Right lobe of liver (tissue), 6 donors: ENCODE measurements around the gene IGFBP2. TPM values are rescaled to one million over a fixed set of nuclear protein-coding genes. Genes with fewer than 3 reads are reported as not detected.

Experiments used
- ATAC-seq, 4 donors: fragments of 200-7000 bp; cut with Tn5 transposase; one replicate each; pipeline ENCODE4 v1.9.1; 2020; ENCODE audit warnings: mild to moderate bottlenecking in 4 of 4, moderate library complexity in 4 of 4
- DNase-seq, 3 donors: peaks; one replicate each; pipeline ENCODE4 v3.0.0-alpha.2; 2020
- H3K27ac ChIP-seq, 3 donors: fragments of 200-600 bp; one replicate each; pipeline ENCODE4 v1.8.0; 2022
- H3K27me3 ChIP-seq, 2 donors: fragments of 200-600 bp; one replicate each; pipeline ENCODE4 v1.8.0; 2022
- H3K36me3 ChIP-seq, 4 donors: fragments of 200-600 bp; sonication (generic) in 1 of 4; one replicate each; pipeline versions ENCODE4 v1.5.1 to v1.8.0; 2017 to 2022; ENCODE audit warnings: control low read depth in 1 of 4
- H3K4me1 ChIP-seq, 4 donors: fragments of 200-600 bp; sonication (generic) in 1 of 4; one replicate each; pipeline versions ENCODE4 v1.5.1 to v1.8.0; 2017 to 2022; ENCODE audit warnings: control low read depth in 1 of 4
- H3K4me3 ChIP-seq, 3 donors: fragments of 200-600 bp; one replicate each; pipeline ENCODE4 v1.8.0; 2022
- H3K9me3 ChIP-seq, 4 donors: fragments of 200-600 bp; sonication (generic) in 1 of 4; one replicate each; pipeline versions ENCODE4 v1.5.1 to v1.8.0; 2017 to 2022; ENCODE audit warnings: control low read depth in 1 of 4
- POLR2A ChIP-seq: fragments of 450-650 bp; IDR thresholded peaks from one replicate; pipeline ENCODE4 v1.6.1; 2017; ENCODE audit warnings: antibody characterized with exemption, mild to moderate bottlenecking
- WGBS: methylation state at CpG from one replicate; pipeline ENCODE4 v1.1.6; 2018; ENCODE audit warnings: low coverage, low lambda C conversion rate; ENCODE audit not compliant: insufficient coverage; ENCODE audit errors: missing lambda C conversion rate; 5-methylcytosine and 5-hydroxymethylcytosine counted together
- intact Hi-C, 2 donors: fragments of 100-400 bp; cut with DNase I; formaldehyde crosslinking; loops; one replicate each; pipeline versions ENCODE4 v1.11.2 to v1.14.1; 2022
- total RNA-seq, 6 experiments: library from RNA; depleted of rRNA in 2 of 6; stranded (reverse); fragments of >200 nt in 2 of 6; fragmentation: NEBNext Ultra II Directional in 3 of 6; extraction: Animal tissue kit (Norgen Biotek cat#: 25700) in 3 of 6; gene quantifications; one replicate each; pipeline versions ENCODE4 v1.1.0 to v1.2.4, GENCODE V29; 2016 to 2023
- TF ChIP-seq, protein P1 (sequence below), 4 donors: fragments of 200-600 bp in 3 of 4; fragments of 450-650 bp in 1 of 4; IDR thresholded peaks; one replicate each; pipeline versions ENCODE4 v1.5.1 to v1.8.0; 2016 to 2022; ENCODE audit warnings: antibody characterized with exemption in 4 of 4, mild to moderate bottlenecking in 2 of 4
- donor health status: DM: no; HTN: yes; CAD: no.
- donor health status: DM: no; HTN: no; CAD: no.
- donor health status: DM: no; HTN: no; CAD: no.
- donor health status: DM: no; HTN: yes; CAD: no.
- donor health status: DM: no; HTN: yes; CAD: no.

Gene IGFBP2
- total RNA-seq, 6 experiments from 2014 or later, result 276 to 1,091 (median 406) TPM

DNA sequence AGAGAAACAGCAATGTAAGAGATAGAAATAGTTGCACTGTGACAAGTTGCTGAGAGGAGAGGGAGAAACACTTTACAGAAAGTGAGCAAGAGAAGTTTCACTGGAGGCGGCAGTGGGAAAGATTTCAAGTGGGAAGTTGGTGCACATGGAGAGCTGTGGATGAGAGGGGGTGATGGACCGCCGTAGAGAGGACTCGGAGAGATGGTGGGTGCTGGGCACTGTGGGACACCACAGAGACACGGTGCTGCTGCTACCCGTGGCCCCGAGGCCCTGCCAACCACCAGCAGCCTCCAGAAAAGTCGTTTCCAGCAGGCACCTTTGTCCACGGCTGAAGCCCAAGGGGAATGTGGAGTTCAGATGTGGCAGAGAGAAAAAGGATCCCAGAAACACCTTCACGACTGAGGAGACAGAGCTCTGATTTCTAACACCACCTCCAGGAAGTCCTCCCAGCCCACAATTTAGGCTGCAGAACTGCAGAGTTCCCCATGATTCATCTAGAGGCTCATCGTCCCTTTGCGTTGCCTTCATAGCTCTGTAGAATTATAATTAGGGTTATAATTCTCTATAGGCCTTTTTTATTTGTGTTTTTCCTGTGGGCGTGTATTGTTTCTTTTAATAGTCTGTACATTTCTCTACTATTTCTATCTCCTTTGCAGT, 15.9 kb upstream of the IGFBP2 start:
- ATAC-seq (no peak), DNase-seq (no peak)
- Histone ChIP-seq H3K9me3 (no peaks in the 10 kb centered on the region), H3K36me3 (no peaks in the 10 kb centered on the region), H3K27me3 (no peaks in the 10 kb centered on the region), H3K27ac (peak overlapping the region in 2 of 3 donors; percentile 96), H3K4me1 (peaks cover 0 to 47% (median 10%) of the 10 kb centered on the region in 4 donors), H3K4me3 (no peak overlapping the region)
- intact Hi-C loops, result loop anchor here in 1 of 2 donors (5.0 kb wide), 1 partner anchor 45 kb away; no protein-coding TSS in a partner anchor
- WGBS, result 93% methylated on average over 5 of the region's 13 CpGs
- TF ChIP-seq, protein P1, sequence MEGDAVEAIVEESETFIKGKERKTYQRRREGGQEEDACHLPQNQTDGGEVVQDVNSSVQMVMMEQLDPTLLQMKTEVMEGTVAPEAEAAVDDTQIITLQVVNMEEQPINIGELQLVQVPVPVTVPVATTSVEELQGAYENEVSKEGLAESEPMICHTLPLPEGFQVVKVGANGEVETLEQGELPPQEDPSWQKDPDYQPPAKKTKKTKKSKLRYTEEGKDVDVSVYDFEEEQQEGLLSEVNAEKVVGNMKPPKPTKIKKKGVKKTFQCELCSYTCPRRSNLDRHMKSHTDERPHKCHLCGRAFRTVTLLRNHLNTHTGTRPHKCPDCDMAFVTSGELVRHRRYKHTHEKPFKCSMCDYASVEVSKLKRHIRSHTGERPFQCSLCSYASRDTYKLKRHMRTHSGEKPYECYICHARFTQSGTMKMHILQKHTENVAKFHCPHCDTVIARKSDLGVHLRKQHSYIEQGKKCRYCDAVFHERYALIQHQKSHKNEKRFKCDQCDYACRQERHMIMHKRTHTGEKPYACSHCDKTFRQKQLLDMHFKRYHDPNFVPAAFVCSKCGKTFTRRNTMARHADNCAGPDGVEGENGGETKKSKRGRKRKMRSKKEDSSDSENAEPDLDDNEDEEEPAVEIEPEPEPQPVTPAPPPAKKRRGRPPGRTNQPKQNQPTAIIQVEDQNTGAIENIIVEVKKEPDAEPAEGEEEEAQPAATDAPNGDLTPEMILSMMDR (IDR thresholded peaks at IDR 0.05), result no peak
- no peak for TF ChIP-seq POLR2A

DNA sequence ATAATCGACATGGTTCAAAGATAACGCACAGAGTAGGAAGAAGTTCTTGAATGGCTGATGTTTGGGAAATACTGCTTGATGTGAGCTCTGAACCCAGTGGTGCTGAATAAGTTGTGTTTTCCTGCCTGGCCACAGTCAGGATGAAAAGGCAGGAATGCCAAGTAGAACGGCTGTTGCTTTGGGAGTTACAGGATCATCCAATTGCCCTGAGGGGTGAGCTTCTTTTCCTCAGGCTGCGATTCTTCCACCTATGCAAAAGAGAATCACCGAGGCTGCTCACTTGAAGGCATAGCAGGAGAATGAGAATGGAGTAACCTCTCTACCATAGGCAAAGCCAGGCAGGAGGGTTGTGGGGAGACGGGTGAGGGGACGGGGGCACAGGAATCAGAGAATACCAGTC, 14.4 kb upstream of the IGFBP2 start:
- no peak for ATAC-seq

DNA sequence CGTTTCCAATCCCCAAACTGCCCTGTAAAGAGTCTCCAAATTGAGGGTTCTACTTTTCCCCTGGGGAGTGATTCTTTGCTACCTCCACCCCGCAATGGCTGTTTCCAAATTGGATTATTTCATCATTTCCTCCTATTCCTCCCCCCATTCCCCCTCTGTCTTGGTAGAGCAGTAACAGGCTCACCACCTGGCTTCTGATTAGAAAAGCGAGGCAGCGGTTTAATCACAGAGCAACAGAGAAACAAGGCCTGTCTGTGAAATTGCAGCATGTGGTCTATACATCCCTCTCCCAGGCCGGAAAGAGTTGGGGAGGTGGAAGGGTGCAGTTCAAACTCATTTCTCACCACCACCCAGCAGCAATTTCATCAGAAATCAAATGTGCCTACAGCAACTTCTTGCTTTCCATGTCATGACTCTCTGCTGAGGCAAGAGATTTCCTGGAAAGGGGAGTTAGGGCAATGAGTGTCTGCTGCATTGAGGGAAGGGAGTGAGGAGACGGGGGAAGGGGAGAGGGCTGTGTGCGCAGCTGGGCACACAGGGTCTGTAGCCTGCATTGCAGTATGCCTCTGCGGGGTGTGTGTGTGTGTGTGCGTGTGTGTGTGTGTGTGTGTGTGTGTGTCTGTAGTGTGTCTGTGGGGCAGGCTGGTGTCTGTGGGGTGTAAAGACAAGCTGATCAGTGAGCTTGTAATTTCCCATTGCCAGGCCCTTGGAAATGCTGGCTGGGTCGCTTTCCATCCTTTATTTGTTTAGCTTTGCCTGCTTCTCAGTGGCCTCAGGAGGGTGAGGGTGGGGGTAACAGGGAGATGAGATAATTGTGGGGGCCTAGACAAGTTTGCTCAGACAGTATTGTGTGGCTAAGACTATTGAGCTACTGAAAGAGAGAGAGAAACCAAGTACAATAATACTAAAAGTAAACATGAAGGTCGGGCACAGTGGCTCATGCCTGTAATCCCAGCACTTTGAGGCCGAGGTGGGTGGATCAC, 13.5 kb upstream of the IGFBP2 start:
- no peak for TF ChIP-seq POLR2A
- TF ChIP-seq, protein P1 (IDR thresholded peaks at IDR 0.05), result no peak
- Histone ChIP-seq H3K27me3 (no peaks in the 10 kb centered on the region), H3K36me3 (no peaks in the 10 kb centered on the region), H3K27ac (peak overlapping the region in 1 of 3 donors; percentile 70), H3K4me3 (no peak overlapping the region), H3K4me1 (peaks cover 0 to 46% (median 10%) of the 10 kb centered on the region in 4 donors), H3K9me3 (no peaks in the 10 kb centered on the region)
- intact Hi-C loops, result loop anchor here in 1 of 2 donors (5.0 kb wide), 1 partner anchor 47 kb away; no protein-coding TSS in a partner anchor
- WGBS, result 52% methylated on average over 11 of the region's 12 CpGs
- DNase-seq (no peak), ATAC-seq (peak in 2 of 4 donors; percentile 4 to 19)

More for the DNA sequence above, 14.4 kb upstream of the IGFBP2 start:
- Histone ChIP-seq H3K27ac (peak overlapping the region in 1 of 3 donors; percentile 70), H3K4me3 (no peak overlapping the region), H3K27me3 (no peaks in the 10 kb centered on the region), H3K9me3 (no peaks in the 10 kb centered on the region), H3K4me1 (peaks cover 0 to 47% (median 10%) of the 10 kb centered on the region in 4 donors), H3K36me3 (no peaks in the 10 kb centered on the region)
- no peak for DNase-seq
- WGBS, result 80% methylated on average over 7 of the region's 7 CpGs
- intact Hi-C loops, result loop anchor here in 1 of 2 donors (5.0 kb wide), 1 partner anchor 46 kb away; no protein-coding TSS in a partner anchor
- TF ChIP-seq, protein P1 (IDR thresholded peaks at IDR 0.05), result no peak
- TF ChIP-seq POLR2A, result no peak

DNA sequence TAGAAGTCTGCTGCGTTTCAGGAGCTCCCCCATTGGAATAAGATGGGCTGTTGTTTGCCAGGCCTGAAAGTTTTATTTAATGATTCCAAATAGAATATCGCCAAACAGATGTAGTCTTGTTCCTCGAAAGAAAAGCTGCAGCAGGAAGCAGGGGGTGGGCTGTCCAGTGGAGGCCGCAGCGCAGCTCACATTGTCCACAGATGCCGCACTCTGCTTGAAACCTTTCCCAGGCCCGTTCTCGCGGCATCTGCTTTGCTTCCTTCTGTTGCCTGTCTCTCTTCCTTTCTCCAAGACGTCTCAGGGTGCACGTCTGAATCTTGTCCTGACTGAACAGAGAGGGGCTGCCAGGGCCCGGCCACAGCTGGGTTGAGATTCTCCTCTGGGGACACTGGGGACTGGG, 12.4 kb upstream of the IGFBP2 start:
- Histone ChIP-seq H3K4me3 (no peak overlapping the region), H3K9me3 (no peaks in the 10 kb centered on the region), H3K27ac (peak overlapping the region in 1 of 3 donors; percentile 70), H3K4me1 (peaks cover 0 to 39% (median 9%) of the 10 kb centered on the region in 4 donors), H3K27me3 (no peaks in the 10 kb centered on the region), H3K36me3 (no peaks in the 10 kb centered on the region)
- 54% methylated on average over 5 of the region's 12 CpGs for WGBS
- ATAC-seq, result no peak
- no peak for TF ChIP-seq POLR2A
- TF ChIP-seq, protein P1 (IDR thresholded peaks at IDR 0.05), result no peak
- no peak for DNase-seq
- intact Hi-C loops, result no loop called here
